IPS-18c (cell line): Measurements from ENCODE around the gene TNP2.
"Not testable (repeated sequence)": the region's sequence is repeated elsewhere in the genome, so short reads cannot be mapped to it uniquely, and the experiment has no call there.

Source experiments
- H3K4me3 ChIP-seq: 2 replicates; pipeline ENCODE4 v1.7.0; 2013; ENCODE audit warnings: low read depth, mild to moderate bottlenecking, low read length, moderate library complexity; ENCODE audit not compliant: insufficient read depth
- H3K9me3 ChIP-seq: one replicate; pipeline ENCODE4 v1.6.1; 2013; ENCODE audit warnings: mild to moderate bottlenecking, low read length, moderate library complexity; ENCODE audit not compliant: control insufficient read depth, insufficient read depth

Gene TNP2

GRCh38 chr16:11289696-11290095 lies 20.6 kb upstream of the TNP2 start:
- not testable (repeated sequence) for H3K9me3 ChIP-seq, H3K4me3 ChIP-seq

- no peak overlapping the region for H3K4me3 ChIP-seq
- H3K9me3 ChIP-seq: no peaks in the 10 kb centered on the region
Observed at GRCh38 chr16:11289202-11289601, 20.1 kb upstream of the TNP2 start.

GRCh38 chr16:11285842-11286241 lies 16.7 kb upstream of the TNP2 start:
- Histone ChIP-seq H3K4me3 (no peak overlapping the region), H3K9me3 (no peaks in the 10 kb centered on the region)

GRCh38 chr16:11283820-11284248 lies 14.7 kb upstream of the TNP2 start:
- no peaks in the 10 kb centered on the region for H3K9me3 ChIP-seq
- no peak overlapping the region for H3K4me3 ChIP-seq

- Histone ChIP-seq H3K4me3 (no peak within 1 kb of the TSS), H3K9me3 (no peaks in the 10 kb centered on the region)
Observed at GRCh38 chr16:11280616-11281522, 11.7 kb upstream of the TNP2 start, which contains the start of gene PRM1. Gene PRM1, minus strand, starts transcription at chr16:11281330. Its CDS starts 92 bp downstream, at chr16:11281238.

- no peak overlapping the region for H3K4me3 ChIP-seq
- H3K9me3 ChIP-seq: peaks cover 2% of the 10 kb centered on the region
Observed at GRCh38 chr16:11278681-11279628, 9.8 kb upstream of the TNP2 start.

GRCh38 chr16:11277607-11278337 lies 8.6 kb upstream of the TNP2 start:
- Histone ChIP-seq H3K4me3 (no peak overlapping the region), H3K9me3 (peaks cover 2% of the 10 kb centered on the region)

- Histone ChIP-seq H3K4me3 (no peak overlapping the region), H3K9me3 (peaks cover 2% of the 10 kb centered on the region)
Observed at GRCh38 chr16:11276896-11277593, 7.9 kb upstream of the TNP2 start.

- H3K9me3 ChIP-seq: peaks cover 2% of the 10 kb centered on the region
- H3K4me3 ChIP-seq: no peak within 1 kb of the TSS
Observed at GRCh38 chr16:11276143-11276895, 7.2 kb upstream of the TNP2 start, which contains the start of gene PRM2. Gene PRM2, minus strand, starts transcription at chr16:11276480. Its CDS starts 110 bp downstream, at chr16:11276370.

- H3K9me3 ChIP-seq: peaks cover 2% of the 10 kb centered on the region
Observed at GRCh38 chr16:11274964-11275363, 5.8 kb upstream of the TNP2 start.

GRCh38 chr16:11273721-11274324 lies 4.7 kb upstream of the TNP2 start:
- H3K4me3 ChIP-seq: no peak overlapping the region
- H3K9me3 ChIP-seq: peaks cover 2% of the 10 kb centered on the region

More at GRCh38 chr16:11274964-11275363, 5.8 kb upstream of the TNP2 start:
- no peak overlapping the region for H3K4me3 ChIP-seq

GRCh38 chr16:11272921-11273720 lies 4.0 kb upstream of the TNP2 start, which contains the start of gene PRM3:
Gene PRM3, minus strand, starts transcription at chr16:11273629. Its CDS starts 34 bp downstream, at chr16:11273595.
- H3K4me3 ChIP-seq: no peak within 1 kb of the TSS
- H3K9me3 ChIP-seq: peaks cover 2% of the 10 kb centered on the region

GRCh38 chr16:11272484-11272883 lies 3.4 kb upstream of the TNP2 start:
- H3K4me3 ChIP-seq: no peak overlapping the region
- peaks cover 2% of the 10 kb centered on the region for H3K9me3 ChIP-seq

- Histone ChIP-seq H3K9me3 (peaks cover 2% of the 10 kb centered on the region), H3K4me3 (no peak overlapping the region)
Observed at GRCh38 chr16:11271610-11272009, 2.5 kb upstream of the TNP2 start.
